Smooth muscle cell of the brain vasculature (primary cell): ENCODE data around the gene SYTL2.
"Not testable (repeated sequence)": the region's sequence is repeated elsewhere in the genome, so short reads cannot be mapped to it uniquely, and the experiment has no call there.

Source experiments
- DNase-seq: peaks from one replicate; pipeline ENCODE4 v3.0.0-alpha.2; 2012; ENCODE audit warnings: low read depth, low spot score

SYTL2 gene

GRCh38 chr11:85685820-85686459, 125.0 kb downstream of the SYTL2 start, which contains the start of gene CCDC89:
Gene CCDC89 (minus strand): TSS chr11:85686195. CDS start chr11:85686130, 65 bp downstream.
- DNase-seq = peak; percentile 73

GRCh38 chr11:85685125-85685819, 125.7 kb downstream of the SYTL2 start:
- DNase-seq = no peak

GRCh38 chr11:85682330-85683305, 128.3 kb downstream of the SYTL2 start:
- no peak for DNase-seq

GRCh38 chr11:85680897-85681296, 130.0 kb downstream of the SYTL2 start:
- no peak for DNase-seq

GRCh38 chr11:85679576-85679975, 131.4 kb downstream of the SYTL2 start:
- DNase-seq = no peak

DNA sequence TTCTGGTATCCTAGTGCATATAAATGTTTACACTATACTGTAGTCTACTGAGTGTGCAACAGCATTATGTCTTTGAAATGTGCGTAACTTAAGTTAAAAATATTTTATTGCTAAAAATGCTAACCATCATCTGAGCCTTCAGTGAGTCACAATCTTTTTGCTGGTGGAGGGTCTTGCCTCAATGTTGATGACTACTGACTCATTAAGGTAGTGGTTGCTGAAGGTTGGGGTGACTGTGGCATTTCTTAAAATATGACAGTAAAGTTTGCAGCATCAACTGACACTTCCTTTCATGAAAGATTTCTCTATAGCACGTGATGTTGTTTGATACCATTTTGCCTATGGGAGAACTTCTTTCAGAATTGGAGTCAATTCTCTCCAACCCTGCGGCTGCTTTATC, 137.5 kb downstream of the SYTL2 start:
- DNase-seq = no peak

DNA sequence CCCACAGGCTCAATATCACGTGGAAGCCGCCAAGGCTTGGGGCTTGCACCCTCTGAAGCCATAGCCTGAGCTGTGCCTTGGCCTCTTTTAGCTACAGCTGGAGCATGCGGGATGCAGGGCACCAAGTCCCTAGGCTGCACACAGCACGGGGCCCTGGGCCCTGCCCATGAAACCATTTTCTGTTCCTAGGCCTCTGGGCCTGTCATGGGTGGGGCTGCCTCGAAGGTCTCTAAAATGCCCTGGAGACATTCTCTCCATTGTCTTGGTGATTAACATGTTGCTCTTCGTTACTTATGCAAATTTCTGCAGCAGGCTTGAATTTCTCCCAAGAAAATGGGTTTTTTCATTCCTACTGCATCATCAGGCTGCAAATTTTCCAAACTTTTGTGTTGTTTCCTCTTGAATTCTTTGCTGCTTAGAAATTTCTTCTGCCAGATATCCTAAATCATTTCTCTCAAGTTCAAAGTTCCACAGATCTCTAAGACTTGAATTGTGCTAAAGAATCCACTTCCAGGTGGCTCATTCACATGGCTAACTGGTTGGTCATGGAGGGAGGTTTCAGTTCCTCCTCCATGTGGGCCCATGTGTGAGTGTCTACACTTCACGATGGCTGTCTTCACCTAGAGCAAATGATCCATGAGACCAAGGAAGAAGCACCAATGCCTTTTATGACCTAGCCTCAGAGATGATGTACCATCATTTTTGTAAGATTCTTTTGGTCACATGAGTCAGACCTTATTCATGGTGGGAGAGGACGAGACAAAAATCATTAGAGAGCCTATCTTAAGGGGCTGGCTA, 138.6 kb downstream of the SYTL2 start:
- no peak for DNase-seq

DNA sequence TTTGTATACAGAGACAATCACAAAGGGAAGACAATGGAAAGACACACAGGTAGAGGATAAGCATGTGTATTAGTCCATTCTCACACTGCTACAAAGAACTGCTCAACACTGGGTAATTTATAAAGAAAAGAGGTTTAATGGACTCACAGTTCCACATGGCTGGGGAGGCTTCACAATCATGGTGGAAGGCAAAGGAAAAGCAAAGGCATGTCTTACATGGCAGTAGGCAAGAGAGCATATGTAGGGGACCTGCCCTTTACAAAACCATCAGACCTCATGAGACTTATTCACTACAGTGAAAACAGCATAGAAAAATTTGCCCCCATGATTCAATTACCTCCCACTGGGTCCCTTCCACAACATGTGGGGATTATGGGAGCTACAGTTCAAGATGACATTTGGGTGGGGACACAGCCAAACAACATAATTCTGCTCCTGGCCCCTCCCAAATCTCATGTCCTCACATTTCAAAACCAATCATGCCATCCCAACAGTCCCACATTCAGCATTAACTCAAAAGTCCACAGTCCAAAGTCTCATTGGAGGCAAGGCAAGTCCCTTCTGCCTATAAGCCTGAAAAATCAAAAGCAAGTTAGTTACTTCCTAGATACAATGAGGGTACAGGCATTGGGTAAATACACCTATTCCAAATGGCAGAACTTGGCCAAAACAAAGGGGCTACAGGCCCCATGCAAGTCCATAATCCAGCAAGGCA, 139.8 kb downstream of the SYTL2 start:
- DNase-seq = not testable (repeated sequence)

DNA sequence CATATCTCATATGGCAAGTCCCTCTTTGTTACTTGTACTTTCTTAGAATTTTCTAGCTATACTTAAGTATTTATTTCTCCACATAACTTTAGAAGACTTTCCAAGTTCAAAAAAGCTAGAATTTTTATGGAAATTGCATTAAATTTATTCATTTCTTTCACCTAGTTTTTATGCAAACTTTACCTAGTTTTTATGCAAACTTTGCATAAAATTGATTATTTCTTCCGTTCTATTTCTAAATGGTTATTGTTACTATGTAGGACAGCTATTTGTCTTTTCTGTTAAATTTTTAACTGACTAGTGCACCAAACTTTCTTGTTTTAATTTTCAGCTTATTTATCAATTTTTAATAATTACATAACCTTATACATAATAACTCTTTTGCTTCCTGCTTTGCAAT, 142.8 kb downstream of the SYTL2 start:
- no peak for DNase-seq

GRCh38 chr11:85666687-85667086, 144.3 kb downstream of the SYTL2 start:
- no peak for DNase-seq

DNA sequence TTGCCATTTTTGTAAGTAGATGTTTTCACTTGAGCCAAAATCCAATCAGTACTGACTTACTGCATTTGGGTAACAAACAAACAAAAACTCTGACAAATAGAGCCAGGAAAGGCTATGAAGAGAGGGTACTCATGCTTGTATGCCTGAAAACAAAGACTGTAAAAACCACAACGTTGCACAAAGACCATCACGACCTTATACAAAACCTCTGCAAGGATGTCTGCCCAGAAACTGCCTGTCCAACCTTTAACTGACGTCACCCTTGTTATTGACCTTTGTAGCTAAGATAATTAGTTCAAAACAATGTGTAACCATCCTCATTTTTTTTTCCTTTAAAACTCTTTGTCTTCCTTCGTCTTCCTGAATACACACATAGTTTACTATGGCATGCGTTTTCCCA, 145.2 kb downstream of the SYTL2 start:
- DNase-seq = no peak

DNA sequence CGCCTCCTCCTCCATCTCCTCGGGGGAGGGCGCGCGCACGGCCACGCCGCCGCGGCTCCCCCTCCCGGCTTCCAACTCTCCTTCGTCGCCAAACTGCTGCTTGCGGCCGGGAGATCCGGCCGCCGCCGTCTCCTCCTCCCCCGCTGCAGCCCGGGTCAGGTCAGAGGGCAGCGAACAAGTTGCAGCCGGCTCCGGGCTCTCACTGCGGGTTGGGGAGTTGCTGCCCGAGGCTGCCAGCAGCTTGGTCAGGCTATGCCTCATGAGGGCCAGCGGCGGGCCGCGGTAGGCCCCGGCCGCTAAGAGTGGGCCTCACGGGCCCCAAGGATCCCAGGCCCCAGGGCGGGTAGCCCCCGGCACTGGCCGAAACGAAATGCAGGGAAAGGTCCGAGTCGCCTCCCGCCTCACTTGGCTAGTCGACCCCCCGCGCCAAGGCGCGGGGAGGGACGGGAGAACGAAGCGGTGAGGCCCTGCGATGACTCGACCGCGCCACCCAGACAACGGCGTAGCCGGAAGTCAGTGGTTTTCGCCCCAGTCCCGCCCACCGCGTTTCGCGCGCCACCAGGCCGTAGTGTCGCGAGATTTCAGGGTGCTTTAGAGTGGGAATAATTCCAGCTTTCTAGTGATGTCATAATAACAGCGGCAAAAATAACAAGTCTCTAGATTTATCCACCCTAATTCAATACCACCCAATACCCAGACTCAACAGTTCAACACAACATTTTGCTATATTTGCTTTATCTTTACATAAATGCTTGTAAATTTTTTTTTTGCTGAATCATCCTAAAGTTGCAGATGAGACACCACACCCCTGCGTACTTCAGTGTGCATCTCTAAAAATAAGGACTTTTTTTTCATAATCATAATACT, 146.1 kb downstream of the SYTL2 start, which contains the start of gene CREBZF:
CREBZF (minus strand) TSS at position 515 of the 867 bp plus-strand sequence; CDS start at position 261, 254 bp downstream.
- peak; percentile 88 for DNase-seq

- DNase-seq = no peak
Measured at GRCh38 chr11:85663753-85664614, 147.0 kb downstream of the SYTL2 start.

DNA sequence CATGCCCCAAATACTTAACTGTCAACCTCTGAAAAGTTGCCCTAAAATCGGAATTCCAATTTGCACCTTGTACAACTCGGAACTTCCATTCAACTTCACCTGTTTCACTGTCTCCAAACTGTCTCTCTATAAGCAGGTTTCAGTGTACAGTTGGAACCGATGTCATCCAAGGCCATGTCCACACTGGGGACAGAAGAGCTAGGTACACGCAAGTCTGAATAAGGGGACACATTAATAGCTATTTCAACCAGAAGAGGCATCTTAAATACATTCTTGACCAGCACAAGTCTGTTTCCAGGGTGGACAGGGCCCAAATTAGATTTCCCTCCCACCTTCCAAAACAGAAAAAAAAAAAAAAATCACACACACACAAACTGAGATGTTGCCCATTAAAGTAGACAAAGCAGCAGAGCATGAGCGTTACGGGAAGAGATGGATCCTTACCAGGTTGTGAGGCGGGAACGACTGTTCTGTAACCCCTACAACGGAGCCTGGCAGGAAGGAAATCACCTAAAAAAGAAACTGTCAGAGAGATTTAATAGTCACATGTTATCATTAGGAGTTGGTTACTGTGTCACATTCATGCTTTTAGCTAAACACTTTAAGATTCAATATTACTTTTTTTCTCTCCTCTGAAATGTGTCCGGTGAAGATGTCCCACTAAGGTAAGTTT, 147.7 kb downstream of the SYTL2 start:
- no peak for DNase-seq

DNA sequence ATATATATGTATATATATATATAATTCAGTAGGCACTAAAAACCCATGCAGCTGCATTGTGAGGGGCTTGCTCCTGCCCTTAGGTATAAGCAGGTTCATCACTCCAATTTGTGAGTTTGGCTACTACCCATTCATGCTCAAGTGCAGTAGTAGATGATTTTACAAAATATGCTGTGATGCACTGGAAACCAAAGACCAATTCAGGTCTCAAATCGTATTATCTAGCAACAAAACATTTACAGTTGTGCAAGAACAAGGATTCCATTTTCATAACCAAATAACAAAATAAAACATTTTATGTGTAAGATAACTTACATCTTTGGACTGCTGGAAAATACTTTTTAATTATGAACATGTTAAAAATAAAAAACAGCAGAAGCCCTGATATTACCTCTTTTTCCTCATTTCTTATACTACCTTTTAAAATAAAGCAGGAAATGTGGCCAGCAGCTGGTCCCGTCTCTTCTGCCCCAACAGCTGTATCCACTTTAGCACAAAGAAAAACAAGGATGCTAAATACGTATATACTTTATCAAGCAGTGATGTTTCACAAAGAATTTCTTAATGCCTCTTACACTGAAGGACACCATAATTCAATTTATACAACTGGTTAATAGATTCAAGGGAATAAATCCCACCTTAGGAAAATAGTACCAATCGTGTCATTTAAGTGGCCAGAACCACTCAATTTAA, 148.8 kb downstream of the SYTL2 start:
- DNase-seq = no peak

- DNase-seq = no peak
Measured at GRCh38 chr11:85658180-85658579, 152.8 kb downstream of the SYTL2 start.

GRCh38 chr11:85656777-85657176, 154.2 kb downstream of the SYTL2 start:
- DNase-seq = no peak
